ENCODE results near the gene FRMPD2.

FRMPD2 gene

GRCh38 chr10:48258105-48258504 lies 16.4 kb downstream of the FRMPD2 start:
- H3K4me1 ChIP-seq (ENCODE audit: insufficient read depth, low read length, poor library complexity, severe bottlenecking): no peaks in the 10 kb centered on the region
- TF ChIP-seq EZH2phosphoT487 (IDR thresholded peaks at IDR 0.05; ENCODE audit: borderline replicate concordance) (no peak), CTCF (conservative IDR thresholded peaks at IDR 0.05; ENCODE audit: low read length) (no peak)

GRCh38 chr10:48257407-48257961 lies 17.0 kb downstream of the FRMPD2 start:
- no peak overlapping the region for H3K4me3 ChIP-seq (ENCODE audit: low read length, poor library complexity, severe bottlenecking)
- H3K27me3 ChIP-seq (ENCODE audit: insufficient read depth, low read length, poor library complexity, severe bottlenecking): no peaks in the 10 kb centered on the region
- H3K36me3 ChIP-seq (ENCODE audit: insufficient read depth, low read length): no peaks in the 10 kb centered on the region
- no peaks in the 10 kb centered on the region for H3K9me3 ChIP-seq (ENCODE audit: insufficient read depth, low read depth, low read length)
- no peaks in the 10 kb centered on the region for H3K4me1 ChIP-seq (ENCODE audit: insufficient read depth, low read length, poor library complexity, severe bottlenecking)
- H4K20me1 ChIP-seq (ENCODE audit: insufficient read depth, low read length, poor library complexity, severe bottlenecking): no peaks in the 10 kb centered on the region
- no peak overlapping the region for H3K4me2 ChIP-seq (ENCODE audit: low read depth, low read length, poor library complexity, severe bottlenecking)
- no peaks in the 10 kb centered on the region for H3K79me2 ChIP-seq (ENCODE audit: insufficient read depth, low read length)
- TF ChIP-seq CTCF (conservative IDR thresholded peaks at IDR 0.05; ENCODE audit: low read length) (no peak), EZH2phosphoT487 (IDR thresholded peaks at IDR 0.05; ENCODE audit: borderline replicate concordance) (no peak)
- 0 out of 2 replicates have a peak, but pooled peaks cover 3% of the 10 kb centered on the region for H3K9me2 ChIP-seq (replicated peaks; ENCODE audit: low read depth, low read length)
- no peaks in the 10 kb centered on the region for H3F3A ChIP-seq (ENCODE audit: low read depth)
- no peak overlapping the region for H2AFZ ChIP-seq (ENCODE audit: low read length)
- H3K9ac ChIP-seq (ENCODE audit: low read depth, low read length, poor library complexity, severe bottlenecking): no peak overlapping the region

More at GRCh38 chr10:48258105-48258504, 16.4 kb downstream of the FRMPD2 start:
- H3K27me3 ChIP-seq (ENCODE audit: insufficient read depth, low read length, poor library complexity, severe bottlenecking): no peaks in the 10 kb centered on the region
- no peaks in the 10 kb centered on the region for H3K36me3 ChIP-seq (ENCODE audit: insufficient read depth, low read length)
- no peaks in the 10 kb centered on the region for H3K79me2 ChIP-seq (ENCODE audit: insufficient read depth, low read length)
- no peaks in the 10 kb centered on the region for H4K20me1 ChIP-seq (ENCODE audit: insufficient read depth, low read length, poor library complexity, severe bottlenecking)
- no peak overlapping the region for H3K4me2 ChIP-seq (ENCODE audit: low read depth, low read length, poor library complexity, severe bottlenecking)
- H2AFZ ChIP-seq (ENCODE audit: low read length): no peak overlapping the region
- no peaks in the 10 kb centered on the region for H3F3A ChIP-seq (ENCODE audit: low read depth)
- 0 out of 2 replicates have a peak, but pooled peaks cover 3% of the 10 kb centered on the region for H3K9me2 ChIP-seq (replicated peaks; ENCODE audit: low read depth, low read length)
- no peak overlapping the region for H3K4me3 ChIP-seq (ENCODE audit: low read length, poor library complexity, severe bottlenecking)
- no peaks in the 10 kb centered on the region for H3K9me3 ChIP-seq (ENCODE audit: insufficient read depth, low read depth, low read length)
- H3K9ac ChIP-seq (ENCODE audit: low read depth, low read length, poor library complexity, severe bottlenecking): no peak overlapping the region

- H4K20me1 ChIP-seq (ENCODE audit: insufficient read depth, low read length, poor library complexity, severe bottlenecking): no peaks in the 10 kb centered on the region
- H3K9ac ChIP-seq (ENCODE audit: low read depth, low read length, poor library complexity, severe bottlenecking): no peak overlapping the region
- H3F3A ChIP-seq (ENCODE audit: low read depth): no peaks in the 10 kb centered on the region
- no peaks in the 10 kb centered on the region for H3K9me3 ChIP-seq (ENCODE audit: insufficient read depth, low read depth, low read length)
- no peaks in the 10 kb centered on the region for H3K79me2 ChIP-seq (ENCODE audit: insufficient read depth, low read length)
- H3K27me3 ChIP-seq (ENCODE audit: insufficient read depth, low read length, poor library complexity, severe bottlenecking): no peaks in the 10 kb centered on the region
- H3K4me2 ChIP-seq (ENCODE audit: low read depth, low read length, poor library complexity, severe bottlenecking): no peak overlapping the region
- H3K9me2 ChIP-seq (replicated peaks; ENCODE audit: low read depth, low read length): no peaks in the 10 kb centered on the region
- no peak overlapping the region for H2AFZ ChIP-seq (ENCODE audit: low read length)
- TF ChIP-seq CTCF (conservative IDR thresholded peaks at IDR 0.05; ENCODE audit: low read length): no peak
- no peak for TF ChIP-seq EZH2phosphoT487 (IDR thresholded peaks at IDR 0.05; ENCODE audit: borderline replicate concordance)
- H3K36me3 ChIP-seq (ENCODE audit: insufficient read depth, low read length): no peaks in the 10 kb centered on the region
- no peaks in the 10 kb centered on the region for H3K4me1 ChIP-seq (ENCODE audit: insufficient read depth, low read length, poor library complexity, severe bottlenecking)
- no peak overlapping the region for H3K4me3 ChIP-seq (ENCODE audit: low read length, poor library complexity, severe bottlenecking)
These were observed 18.8 kb downstream of the FRMPD2 start for GRCh38 chr10:48255722-48256121.

All from Loucy (cell line).